GM18867 (cell line): ENCODE measurements around the gene PRKG1.
"Not testable (repeated sequence)": the region's sequence is repeated elsewhere in the genome, so short reads cannot be mapped to it uniquely, and the experiment has no call there.

Source experiments
- ATAC-seq: cut with Tn5 transposase; IDR thresholded peaks from one replicate; pipeline ENCODE4 v1.9.1; 2021; ENCODE audit warnings: mild to moderate bottlenecking, moderate library complexity; ENCODE audit not compliant: unreplicated experiment

The PRKG1 gene

GRCh38 chr10:52135101-52135500 is 1060.8 kb downstream of the PRKG1 start:
- ATAC-seq = no peak

- no peak for ATAC-seq
Observed at GRCh38 chr10:52136921-52137320, 1062.6 kb downstream of the PRKG1 start.

GRCh38 chr10:52143338-52143737 is 1069.1 kb downstream of the PRKG1 start:
- no peak for ATAC-seq

GRCh38 chr10:52145636-52146035 is 1071.3 kb downstream of the PRKG1 start:
- no peak for ATAC-seq

GRCh38 chr10:52146766-52147165 is 1072.5 kb downstream of the PRKG1 start:
- no peak for ATAC-seq

GRCh38 chr10:52170776-52171175 is 1096.5 kb downstream of the PRKG1 start:
- ATAC-seq = no peak

GRCh38 chr10:52172581-52172980 is 1098.3 kb downstream of the PRKG1 start:
- no peak for ATAC-seq

GRCh38 chr10:52185256-52185655 is 1111.0 kb downstream of the PRKG1 start:
- no peak for ATAC-seq

GRCh38 chr10:52187521-52188258 is 1113.4 kb downstream of the PRKG1 start:
- ATAC-seq = no peak

GRCh38 chr10:52191049-52191448 is 1116.8 kb downstream of the PRKG1 start:
- no peak for ATAC-seq

GRCh38 chr10:52194191-52194590 is 1119.9 kb downstream of the PRKG1 start:
- ATAC-seq = no peak

GRCh38 chr10:52194716-52195115 is 1120.4 kb downstream of the PRKG1 start:
- no peak for ATAC-seq

- no peak for ATAC-seq
Observed at GRCh38 chr10:52197098-52197497, 1122.8 kb downstream of the PRKG1 start.

- ATAC-seq = no peak
Observed at GRCh38 chr10:52198540-52198939, 1124.3 kb downstream of the PRKG1 start.

- not testable (repeated sequence) for ATAC-seq
Observed at GRCh38 chr10:52204906-52205305, 1130.6 kb downstream of the PRKG1 start.

- no peak for ATAC-seq
Observed at GRCh38 chr10:52208365-52208764, 1134.1 kb downstream of the PRKG1 start.

GRCh38 chr10:52210161-52210560 is 1135.9 kb downstream of the PRKG1 start:
- no peak for ATAC-seq

- ATAC-seq = no peak
Observed at GRCh38 chr10:52212062-52212461, 1137.8 kb downstream of the PRKG1 start.

GRCh38 chr10:52212802-52213201 is 1138.5 kb downstream of the PRKG1 start:
- ATAC-seq = no peak

GRCh38 chr10:52213321-52213752 is 1139.0 kb downstream of the PRKG1 start:
- ATAC-seq = no peak

GRCh38 chr10:52215745-52216361 is 1141.6 kb downstream of the PRKG1 start:
- peak; percentile 82 for ATAC-seq

GRCh38 chr10:52216852-52217251 is 1142.6 kb downstream of the PRKG1 start:
- ATAC-seq = peak; percentile 56

GRCh38 chr10:52217531-52217930 is 1143.2 kb downstream of the PRKG1 start:
- no peak for ATAC-seq
